ENCODE results near the gene RPP40. TPM values are rescaled to one million over a fixed set of nuclear protein-coding genes. Genes with fewer than 3 reads are reported as not detected.

RPP40 gene
- polyA plus RNA-seq, 1 of the 3 experiments (the other 2 are of a cell fraction): 9.8 TPM

- TF ChIP-seq ZBTB33 (IDR thresholded peaks at IDR 0.05; ENCODE audit: borderline replicate concordance, low read depth) (no peak), FOXM1 (IDR thresholded peaks at IDR 0.05; ENCODE audit: low read depth) (no peak), MXI1 (IDR thresholded peaks at IDR 0.05; ENCODE audit: low read depth, low read length) (no peak)
Measured at GRCh38 chr6:5053038-5053437, 49.2 kb upstream of the RPP40 start (continued).

GRCh38 chr6:5051394-5051793 lies 47.6 kb upstream of the RPP40 start:
- Histone ChIP-seq H3K4me2 (no peak overlapping the region), H3K36me3 (replicated peaks in 1 of 2; ENCODE audit: control insufficient read depth in 1 of 2, insufficient read depth in 2 of 2, low read length in 1 of 2) (no peaks in the 10 kb centered on the region), H3K27ac (ENCODE audit: low read depth in 2 of 2, low read length in 1 of 2) (no peak overlapping the region), H3K79me2 (ENCODE audit: insufficient read depth) (no peaks in the 10 kb centered on the region), H4K20me1 (ENCODE audit: insufficient read depth) (no peaks in the 10 kb centered on the region), H2AFZ (ENCODE audit: low read depth) (no peak overlapping the region), H3K9me3 (no peaks in the 10 kb centered on the region), H3F3A (replicated peaks; ENCODE audit: insufficient read depth) (no peaks in the 10 kb centered on the region), H3K9ac (no peak overlapping the region), H3K9me2 (no peaks in the 10 kb centered on the region), H3K27me3 (ENCODE audit: insufficient read depth) (no peaks in the 10 kb centered on the region), H3K4me1 (ENCODE audit: control insufficient read depth in 1 of 2, insufficient read depth in 2 of 2, low read depth in 1 of 2, low read length in 1 of 2) (peaks cover 3 to 12% of the 10 kb centered on the region in 2 experiments; a peak in 3 of 4 replicates), H3K4me3 (ENCODE audit: low read depth in 2 of 2, low read length in 1 of 2) (no peak overlapping the region)
- ChIA-PET CTCF (no interaction called here), POLR2A (no interaction called here)
- WGBS (ENCODE audit: low lambda C conversion rate): 0% methylated on average over 1 of the region's 1 CpG
- no peak for DNase-seq
- TF ChIP-seq, protein P1, sequence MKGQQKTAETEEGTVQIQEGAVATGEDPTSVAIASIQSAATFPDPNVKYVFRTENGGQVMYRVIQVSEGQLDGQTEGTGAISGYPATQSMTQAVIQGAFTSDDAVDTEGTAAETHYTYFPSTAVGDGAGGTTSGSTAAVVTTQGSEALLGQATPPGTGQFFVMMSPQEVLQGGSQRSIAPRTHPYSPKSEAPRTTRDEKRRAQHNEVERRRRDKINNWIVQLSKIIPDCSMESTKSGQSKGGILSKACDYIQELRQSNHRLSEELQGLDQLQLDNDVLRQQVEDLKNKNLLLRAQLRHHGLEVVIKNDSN (IDR thresholded peaks at IDR 0.05; ENCODE audit: borderline replicate concordance, low read depth): no peak
- no peak for TF ChIP-seq RAD21 (IDR thresholded peaks at IDR 0.05; ENCODE audit: low read length)
- TF ChIP-seq NRF1 (IDR thresholded peaks at IDR 0.05; ENCODE audit: low read depth, low read length): no peak
- TF ChIP-seq ZBTB33 (IDR thresholded peaks at IDR 0.05; ENCODE audit: borderline replicate concordance, low read depth): no peak
- TF ChIP-seq POLR2AphosphoS5 (IDR thresholded peaks at IDR 0.05; ENCODE audit: low read depth, low read length): no peak
- TF ChIP-seq NFIC (IDR thresholded peaks at IDR 0.05; ENCODE audit: borderline replicate concordance): no peak
- TF ChIP-seq, protein P2, sequence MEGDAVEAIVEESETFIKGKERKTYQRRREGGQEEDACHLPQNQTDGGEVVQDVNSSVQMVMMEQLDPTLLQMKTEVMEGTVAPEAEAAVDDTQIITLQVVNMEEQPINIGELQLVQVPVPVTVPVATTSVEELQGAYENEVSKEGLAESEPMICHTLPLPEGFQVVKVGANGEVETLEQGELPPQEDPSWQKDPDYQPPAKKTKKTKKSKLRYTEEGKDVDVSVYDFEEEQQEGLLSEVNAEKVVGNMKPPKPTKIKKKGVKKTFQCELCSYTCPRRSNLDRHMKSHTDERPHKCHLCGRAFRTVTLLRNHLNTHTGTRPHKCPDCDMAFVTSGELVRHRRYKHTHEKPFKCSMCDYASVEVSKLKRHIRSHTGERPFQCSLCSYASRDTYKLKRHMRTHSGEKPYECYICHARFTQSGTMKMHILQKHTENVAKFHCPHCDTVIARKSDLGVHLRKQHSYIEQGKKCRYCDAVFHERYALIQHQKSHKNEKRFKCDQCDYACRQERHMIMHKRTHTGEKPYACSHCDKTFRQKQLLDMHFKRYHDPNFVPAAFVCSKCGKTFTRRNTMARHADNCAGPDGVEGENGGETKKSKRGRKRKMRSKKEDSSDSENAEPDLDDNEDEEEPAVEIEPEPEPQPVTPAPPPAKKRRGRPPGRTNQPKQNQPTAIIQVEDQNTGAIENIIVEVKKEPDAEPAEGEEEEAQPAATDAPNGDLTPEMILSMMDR (IDR thresholded peaks at IDR 0.05): no peak
- TF ChIP-seq EP300 (IDR thresholded peaks at IDR 0.05; ENCODE audit: borderline replicate concordance in 1 of 2, low read depth in 1 of 2, low read length in 1 of 2): no peak
- TF ChIP-seq TCF12 (IDR thresholded peaks at IDR 0.05): no peak
- TF ChIP-seq SIN3A (IDR thresholded peaks at IDR 0.05; ENCODE audit: borderline replicate concordance, low read depth, low read length): no peak
- no peak for TF ChIP-seq YY1 (IDR thresholded peaks at IDR 0.05; ENCODE audit: low read depth)
- TF ChIP-seq, protein P3, sequence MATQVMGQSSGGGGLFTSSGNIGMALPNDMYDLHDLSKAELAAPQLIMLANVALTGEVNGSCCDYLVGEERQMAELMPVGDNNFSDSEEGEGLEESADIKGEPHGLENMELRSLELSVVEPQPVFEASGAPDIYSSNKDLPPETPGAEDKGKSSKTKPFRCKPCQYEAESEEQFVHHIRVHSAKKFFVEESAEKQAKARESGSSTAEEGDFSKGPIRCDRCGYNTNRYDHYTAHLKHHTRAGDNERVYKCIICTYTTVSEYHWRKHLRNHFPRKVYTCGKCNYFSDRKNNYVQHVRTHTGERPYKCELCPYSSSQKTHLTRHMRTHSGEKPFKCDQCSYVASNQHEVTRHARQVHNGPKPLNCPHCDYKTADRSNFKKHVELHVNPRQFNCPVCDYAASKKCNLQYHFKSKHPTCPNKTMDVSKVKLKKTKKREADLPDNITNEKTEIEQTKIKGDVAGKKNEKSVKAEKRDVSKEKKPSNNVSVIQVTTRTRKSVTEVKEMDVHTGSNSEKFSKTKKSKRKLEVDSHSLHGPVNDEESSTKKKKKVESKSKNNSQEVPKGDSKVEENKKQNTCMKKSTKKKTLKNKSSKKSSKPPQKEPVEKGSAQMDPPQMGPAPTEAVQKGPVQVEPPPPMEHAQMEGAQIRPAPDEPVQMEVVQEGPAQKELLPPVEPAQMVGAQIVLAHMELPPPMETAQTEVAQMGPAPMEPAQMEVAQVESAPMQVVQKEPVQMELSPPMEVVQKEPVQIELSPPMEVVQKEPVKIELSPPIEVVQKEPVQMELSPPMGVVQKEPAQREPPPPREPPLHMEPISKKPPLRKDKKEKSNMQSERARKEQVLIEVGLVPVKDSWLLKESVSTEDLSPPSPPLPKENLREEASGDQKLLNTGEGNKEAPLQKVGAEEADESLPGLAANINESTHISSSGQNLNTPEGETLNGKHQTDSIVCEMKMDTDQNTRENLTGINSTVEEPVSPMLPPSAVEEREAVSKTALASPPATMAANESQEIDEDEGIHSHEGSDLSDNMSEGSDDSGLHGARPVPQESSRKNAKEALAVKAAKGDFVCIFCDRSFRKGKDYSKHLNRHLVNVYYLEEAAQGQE (IDR thresholded peaks at IDR 0.05; ENCODE audit: low read depth, low read length): no peak
- no peak for TF ChIP-seq GATA2 (CRISPR knock-in tag; IDR thresholded peaks at IDR 0.05)
- TF ChIP-seq MXI1 (IDR thresholded peaks at IDR 0.05; ENCODE audit: low read depth, low read length): no peak
- no peak for TF ChIP-seq TEAD4 (IDR thresholded peaks at IDR 0.05; ENCODE audit: borderline replicate concordance, insufficient read depth)
- no peak for TF ChIP-seq JUND (IDR thresholded peaks at IDR 0.05)

Data from SK-N-SH (cell line).